Panc1 (cell line): ENCODE results near the gene PABPC1L2A. TPM values are rescaled to one million over a fixed set of nuclear protein-coding genes. Genes with fewer than 3 reads are reported as not detected.
"Not testable (repeated sequence)": the region's sequence is repeated elsewhere in the genome, so short reads cannot be mapped to it uniquely, and the experiment has no call there.

Source experiments
- ATAC-seq: fragments of 200-7000 bp; cut with Tn5 transposase; 2 replicates; pipeline ENCODE4 v1.9.1; 2020; ENCODE audit warnings: mild to moderate bottlenecking, moderate library complexity
- Bru-seq: library from RNA; stranded (reverse); fragments of 400-500 nt; gene quantifications from one replicate; lab custom pipeline; 2021; lab: Mats Ljungman, UMichigan
- BruChase-seq, 2 experiments: library from RNA; stranded (reverse); fragments of 400-500 nt; gene quantifications; one replicate each; lab custom pipeline; 2021; lab: Mats Ljungman, UMichigan
- BruUV-seq: library from RNA; stranded (reverse); fragments of 400-500 nt; replicated peaks from 2 replicates; lab custom pipeline; 2021; lab: Mats Ljungman, UMichigan
- CTCF ChIA-PET: fragments of 300-600 bp; sonication (Branson Sonifier 250); formaldehyde crosslinking; loops from one replicate; lab custom pipeline; 2022; ENCODE audit warnings: antibody characterized with exemption; lab: Charles Lee
- POLR2A ChIA-PET: fragments of 300-600 bp; sonication (Branson Sonifier 250); formaldehyde crosslinking; loops from one replicate; lab custom pipeline; 2022; ENCODE audit warnings: antibody characterized with exemption; lab: Charles Lee
- DNase-seq: peaks from one replicate; pipeline ENCODE4 v3.0.0-alpha.2; 2010; ENCODE audit warnings: low read depth, low spot score
- H3K27ac ChIP-seq: 2 replicates; pipeline ENCODE4 v1.5.1; 2011; ENCODE audit warnings: mild to moderate bottlenecking, low read length, inconsistent platforms
- H3K27me3 ChIP-seq: fragments of 200-500 bp; sonication (Bioruptor generic); 2 replicates; pipeline ENCODE4 v1.6.0; 2014; ENCODE audit warnings: low read length, inconsistent platforms; ENCODE audit not compliant: control insufficient read depth, insufficient read depth
- H3K36me3 ChIP-seq: fragments of 200-500 bp; sonication (Bioruptor generic); 2 replicates; pipeline ENCODE4 v1.5.1; 2014; ENCODE audit warnings: inconsistent platforms, mild to moderate bottlenecking, low read length, moderate library complexity; ENCODE audit not compliant: control insufficient read depth, insufficient read depth
- H3K4me1 ChIP-seq: 2 replicates; pipeline ENCODE4 v1.5.1; 2011; ENCODE audit warnings: inconsistent platforms, mild to moderate bottlenecking, low read length, moderate library complexity; ENCODE audit not compliant: control insufficient read depth, insufficient read depth
- H3K4me3 ChIP-seq, 2 experiments: 2 replicates each; pipeline ENCODE4 v1.5.1; 2011 to 2012; ENCODE audit warnings: low read depth in 2 of 2, low read length in 2 of 2, mild to moderate bottlenecking in 2 of 2, inconsistent platforms in 1 of 2, moderate library complexity in 1 of 2
- H3K9me3 ChIP-seq: fragments of 200-500 bp; sonication (Bioruptor generic); 2 replicates; pipeline ENCODE4 v1.5.1; 2014; ENCODE audit warnings: low read depth, mild to moderate bottlenecking, inconsistent platforms, low read length, moderate library complexity; ENCODE audit not compliant: control insufficient read depth, insufficient read depth
- CTCF ChIP-seq: fragments of 450-650 bp; IDR thresholded peaks from 2 replicates; pipeline ENCODE4 v1.5.1; 2017; ENCODE audit warnings: mild to moderate bottlenecking
- POLR2AphosphoS5 ChIP-seq: IDR thresholded peaks from 2 replicates; pipeline ENCODE4 v1.6.1; 2012; ENCODE audit warnings: mild to moderate bottlenecking, low read depth, low read length, moderate library complexity
- REST ChIP-seq, 2 experiments: IDR thresholded peaks; 2 replicates each; pipeline ENCODE4 v1.6.1; 2011 to 2012; ENCODE audit warnings: low read depth in 2 of 2, control low read depth in 1 of 2, low read length in 1 of 2, mild to moderate bottlenecking in 1 of 2, moderate library complexity in 1 of 2; ENCODE audit not compliant: insufficient read depth in 1 of 2
- SIN3A ChIP-seq: IDR thresholded peaks from 2 replicates; pipeline ENCODE4 v1.6.1; 2012; ENCODE audit warnings: low read depth, mild to moderate bottlenecking, low read length, moderate library complexity, borderline replicate concordance; ENCODE audit not compliant: insufficient read depth
- TCF7L2 ChIP-seq: IDR thresholded peaks from 2 replicates; pipeline ENCODE4 v1.6.1; 2011; ENCODE audit warnings: mild to moderate bottlenecking, low read depth, low read length, inconsistent platforms
- in situ Hi-C: cut with HindIII; loops from 2 replicates; pipeline ENCODE4 v1.10.0; 2016; ENCODE audit warnings: low sequenced_read_pairs, low pct_unique_long_range_greater_than_20kb
- intact Hi-C: fragments of 100-400 bp; cut with micrococcal nuclease; formaldehyde crosslinking; loops from one replicate; pipeline ENCODE4 v1.10.0; 2022; ENCODE audit not compliant: unreplicated experiment
- long read RNA-seq: library from polyadenylated mRNA; unstranded; transcript quantifications from one replicate; pipeline ENCODE4 v2.0.0, GENCODE V29; 2021; ENCODE audit not compliant: unreplicated experiment
- polyA plus RNA-seq: library from polyadenylated mRNA; unstranded; fragments of >200 nt; gene quantifications from one replicate; pipeline ENCODE4 v1.2.1, GENCODE V29; 2012; ENCODE audit warnings: missing spikeins; ENCODE audit not compliant: insufficient read length
- total RNA-seq: library from RNA; stranded (reverse); gene quantifications from one replicate; pipeline ENCODE4 v1.2.1, GENCODE V29; 2021; ENCODE audit not compliant: unreplicated experiment

PABPC1L2A gene
- not detected for total RNA-seq
- not detected for polyA plus RNA-seq
- not detected for Bru-seq, nascent RNA
- not detected for BruChase-seq, experiment 1, labeled RNA remaining after a 2-hour chase
- BruChase-seq, experiment 2, labeled RNA remaining after a 6-hour chase, result not detected
- long read RNA-seq, result 0 reads

- intact Hi-C loops, in situ Hi-C loops, POLR2A ChIA-PET, CTCF ChIA-PET, H3K9me3 ChIP-seq, H3K4me3 ChIP-seq, H3K27me3 ChIP-seq, DNase-seq, H3K27ac ChIP-seq, ATAC-seq, H3K4me1 ChIP-seq, H3K36me3 ChIP-seq, BruUV-seq: not testable (repeated sequence)
These were observed at the start of gene PABPC1L2A for GRCh38 chrX:73079024-73079562. TSS of gene PABPC1L2A (minus strand) at chrX:73079512. CDS start at chrX:73079386, 126 bp downstream.

- no peaks in the 10 kb centered on the region for H3K27me3 ChIP-seq
- in situ Hi-C loops, result no loop called here
- no peak for TF ChIP-seq POLR2AphosphoS5
- no peak for TF ChIP-seq REST (IDR thresholded peaks at IDR 0.05; ENCODE audit: insufficient read depth in 1 of 2, low read depth in 2 of 2, low read length in 1 of 2)
- no peak for TF ChIP-seq SIN3A
- no peak for TF ChIP-seq CTCF
- TF ChIP-seq TCF7L2, result no peak
- no peaks in the 10 kb centered on the region for H3K36me3 ChIP-seq
- POLR2A ChIA-PET, result no interaction called here
- CTCF ChIA-PET, result interaction anchor here (0.6 kb wide), 1 partner anchor 9 kb away, joined by 3 read pairs; no protein-coding TSS in a partner anchor
- intact Hi-C loops, result no loop called here
- DNase-seq (no peak), ATAC-seq (no peak)
- H3K4me3 ChIP-seq, result no peak overlapping the region; a peak in 1 of 4 replicates
- no peaks in the 10 kb centered on the region for H3K9me3 ChIP-seq
- BruUV-seq, result no TSS peak
- H3K27ac ChIP-seq, result no peak overlapping the region
- no peaks in the 10 kb centered on the region for H3K4me1 ChIP-seq
These were observed 48.5 kb upstream of the PABPC1L2A start for GRCh38 chrX:73127700-73128241.

GRCh38 chrX:73126240-73126639 is 46.9 kb upstream of the PABPC1L2A start:
- no peaks in the 10 kb centered on the region for H3K27me3 ChIP-seq
- POLR2A ChIA-PET, result no interaction called here
- CTCF ChIA-PET, result no interaction called here
- in situ Hi-C loops (no loop called here), intact Hi-C loops (no loop called here)
- no TSS peak for BruUV-seq
- no peaks in the 10 kb centered on the region for H3K9me3 ChIP-seq
- no peak overlapping the region for H3K27ac ChIP-seq
- H3K4me3 ChIP-seq, result no peak overlapping the region
- DNase-seq (no peak), ATAC-seq (no peak)
- TF ChIP-seq TCF7L2 (no peak), REST (IDR thresholded peaks at IDR 0.05; ENCODE audit: insufficient read depth in 1 of 2, low read depth in 2 of 2, low read length in 1 of 2) (no peak), CTCF (no peak), POLR2AphosphoS5 (no peak), SIN3A (no peak)
- H3K4me1 ChIP-seq, result no peaks in the 10 kb centered on the region
- H3K36me3 ChIP-seq, result no peaks in the 10 kb centered on the region
